Measurements from ENCODE around the gene ENPEP.

The ENPEP gene

GRCh38 chr4:110586131-110586850 lies 110.3 kb downstream of the ENPEP start:
- no peak overlapping the region for H3K4me3 ChIP-seq (ENCODE audit: low read depth, low read length)
- DNase-seq (ENCODE audit: low read depth) = peak; percentile 8
- peak; percentile 23 for TF ChIP-seq CTCF (IDR thresholded peaks at IDR 0.05; ENCODE audit: insufficient read depth, low read depth, low read length, missing control alignments)

- TF ChIP-seq CTCF (IDR thresholded peaks at IDR 0.05; ENCODE audit: insufficient read depth, low read depth, low read length, missing control alignments) = no peak
Observed at GRCh38 chr4:110587666-110588285, 111.8 kb downstream of the ENPEP start.

GRCh38 chr4:110589297-110589696 lies 113.3 kb downstream of the ENPEP start:
- H3K4me3 ChIP-seq (ENCODE audit: low read depth, low read length) = no peak overlapping the region
- no peak for DNase-seq (ENCODE audit: low read depth)
- TF ChIP-seq CTCF (IDR thresholded peaks at IDR 0.05; ENCODE audit: insufficient read depth, low read depth, low read length, missing control alignments) = no peak

More at GRCh38 chr4:110587666-110588285, 111.8 kb downstream of the ENPEP start:
- H3K4me3 ChIP-seq (ENCODE audit: low read depth, low read length) = no peak overlapping the region
- DNase-seq (ENCODE audit: low read depth) = no peak

- DNase-seq (ENCODE audit: low read depth) = no peak
- H3K4me3 ChIP-seq (ENCODE audit: low read depth, low read length) = no peak overlapping the region
- no peak for TF ChIP-seq CTCF (IDR thresholded peaks at IDR 0.05; ENCODE audit: insufficient read depth, low read depth, low read length, missing control alignments)
Observed at GRCh38 chr4:110595583-110595982, 119.6 kb downstream of the ENPEP start.

DNA sequence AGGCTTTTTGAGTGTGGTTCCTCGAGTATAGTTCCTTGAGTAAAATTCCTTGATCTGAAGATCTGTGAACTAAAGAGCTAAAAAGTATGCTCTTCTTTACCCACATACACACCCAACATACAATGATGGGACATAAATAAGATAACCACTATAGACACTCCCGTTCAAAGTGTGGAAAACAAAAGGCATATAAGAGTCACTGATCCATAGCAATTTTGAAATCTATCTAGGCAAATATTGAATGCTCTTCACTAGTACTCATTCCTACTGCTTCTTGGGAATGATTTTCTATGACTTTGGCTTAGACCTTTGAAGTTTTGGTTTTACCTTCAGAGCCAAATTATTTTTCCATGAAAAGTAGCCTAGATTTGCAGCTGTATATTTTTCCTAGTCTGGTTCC lies 120.5 kb downstream of the ENPEP start:
- no peak for DNase-seq (ENCODE audit: low read depth)
- no peak overlapping the region for H3K4me3 ChIP-seq (ENCODE audit: low read depth, low read length)
- no peak for TF ChIP-seq CTCF (IDR thresholded peaks at IDR 0.05; ENCODE audit: insufficient read depth, low read depth, low read length, missing control alignments)

GRCh38 chr4:110597582-110597981 lies 121.6 kb downstream of the ENPEP start:
- no peak for DNase-seq (ENCODE audit: low read depth)
- H3K4me3 ChIP-seq (ENCODE audit: low read depth, low read length) = no peak overlapping the region
- TF ChIP-seq CTCF (IDR thresholded peaks at IDR 0.05; ENCODE audit: insufficient read depth, low read depth, low read length, missing control alignments) = no peak

Data from GM12865 (cell line).